HepG2 (cell line): Measurements from ENCODE around the gene RSPH9. TPM values are rescaled to one million over a fixed set of nuclear protein-coding genes. Genes with fewer than 3 reads are reported as not detected.

Experiments used
- ARNT2 ChIP-seq: sonication (generic); formaldehyde crosslinking; IDR thresholded peaks from 2 replicates; pipeline ENCODE4 v1.8.0; 2022; ENCODE audit warnings: mild to moderate bottlenecking, low read depth, missing genetic modification reagents, moderate library complexity
- ELF4 ChIP-seq: sonication (generic); formaldehyde crosslinking; IDR thresholded peaks from 2 replicates; pipeline ENCODE4 v1.5.0; 2020; ENCODE audit warnings: missing genetic modification reagents, mild to moderate bottlenecking, moderate library complexity, borderline replicate concordance
- ESRRA ChIP-seq: sonication (generic); formaldehyde crosslinking; IDR thresholded peaks from 2 replicates; pipeline ENCODE4 v1.5.1; 2020; ENCODE audit warnings: mild to moderate bottlenecking, low read depth, missing genetic modification reagents
- FLYWCH1 ChIP-seq: sonication (generic); formaldehyde crosslinking; IDR thresholded peaks from 2 replicates; pipeline ENCODE4 v1.8.1; 2023; ENCODE audit warnings: mild to moderate bottlenecking, missing genetic modification reagents
- GATA4 ChIP-seq: sonication (generic); IDR thresholded peaks from 2 replicates; pipeline ENCODE4 v1.6.1; 2016; ENCODE audit warnings: antibody characterized with exemption, low read depth, borderline replicate concordance
- HNF4G ChIP-seq, 2 experiments: sonication (generic) in 1 of 2; formaldehyde crosslinking in 1 of 2; IDR thresholded peaks; 2 replicates each; pipeline versions ENCODE4 v1.4.0 to v1.6.1; 2011 to 2020; ENCODE audit warnings: borderline replicate concordance in 2 of 2, low read depth in 2 of 2, mild to moderate bottlenecking in 2 of 2, low read length in 1 of 2, missing genetic modification reagents in 1 of 2, moderate library complexity in 1 of 2
- KDM1A ChIP-seq: IDR thresholded peaks from 2 replicates; pipeline ENCODE4 v1.6.1; 2016; ENCODE audit warnings: missing compliant biosample characterization
- KLF11 ChIP-seq: IDR thresholded peaks from 2 replicates; pipeline ENCODE4 v1.6.1; 2016; ENCODE audit warnings: missing compliant biosample characterization
- MATR3 ChIP-seq: sonication (generic); formaldehyde crosslinking; IDR thresholded peaks from 2 replicates; pipeline ENCODE4 v1.4.0; 2020; ENCODE audit warnings: missing genetic modification reagents
- RXRA ChIP-seq: sonication (generic); formaldehyde crosslinking; IDR thresholded peaks from 2 replicates; pipeline ENCODE4 v1.5.1; 2020; ENCODE audit warnings: missing genetic modification reagents
- SRSF9 ChIP-seq: fragments of 200-400 bp; formaldehyde crosslinking; IDR thresholded peaks from 2 replicates; pipeline ENCODE4 v1.6.1; 2018; ENCODE audit warnings: borderline replicate concordance, mild to moderate bottlenecking, low read depth, low read length; ENCODE audit not compliant: insufficient read depth, poor library complexity, severe bottlenecking
- ZBTB1 ChIP-seq: sonication (generic); formaldehyde crosslinking; IDR thresholded peaks from 2 replicates; pipeline ENCODE4 v1.4.0; 2020; ENCODE audit warnings: missing genetic modification reagents, borderline replicate concordance
- ZBTB42 ChIP-seq: sonication (generic); formaldehyde crosslinking; IDR thresholded peaks from 2 replicates; pipeline ENCODE4 v1.5.0; 2020; ENCODE audit warnings: mild to moderate bottlenecking, missing genetic modification reagents
- ZNF24 ChIP-seq: fragments of 450-650 bp; IDR thresholded peaks from 2 replicates; pipeline ENCODE4 v1.6.1; 2017; ENCODE audit warnings: antibody characterized with exemption, mild to moderate bottlenecking
- ZNF30 ChIP-seq: sonication (generic); formaldehyde crosslinking; IDR thresholded peaks from 2 replicates; pipeline ENCODE4 v1.5.0; 2020; ENCODE audit warnings: mild to moderate bottlenecking, missing genetic modification reagents
- ZNF343 ChIP-seq: sonication (generic); formaldehyde crosslinking; IDR thresholded peaks from 2 replicates; pipeline ENCODE4 v1.4.0; 2020; ENCODE audit warnings: mild to moderate bottlenecking, missing genetic modification reagents
- ZNF549 ChIP-seq: sonication (generic); formaldehyde crosslinking; IDR thresholded peaks from 2 replicates; pipeline ENCODE4 v1.5.0; 2020; ENCODE audit warnings: missing genetic modification reagents
- polyA plus RNA-seq, 8 experiments: library from polyadenylated mRNA; depleted of rRNA in 3 of 8; stranded (reverse) in 7 of 8; unstranded in 1 of 8; fragments of >200 nt; fragmentation: Illumina TruSeq in 4 of 8; extraction: Trizol in 4 of 8; gene quantifications; 2 replicates each; pipeline versions ENCODE4 v1.2.1 to v1.2.3, GENCODE V29; 2011 to 2016; ENCODE audit warnings: low read depth in 4 of 8, missing spikeins in 1 of 8, mixed read lengths in 1 of 8; ENCODE audit not compliant: insufficient read depth in 1 of 8
- total RNA-seq, 5 experiments: library from RNA; depleted of rRNA; stranded (reverse); fragments of >200 nt; fragmentation: Illumina TruSeq; extraction: Trizol; gene quantifications; 2 replicates each; pipeline ENCODE4 v1.2.3, GENCODE V29; 2016; ENCODE audit warnings: low read depth in 1 of 5
- TF ChIP-seq, protein P1 (sequence below): sonication (generic); formaldehyde crosslinking; IDR thresholded peaks from 2 replicates; pipeline ENCODE4 v1.4.0; 2020; ENCODE audit warnings: mild to moderate bottlenecking, missing genetic modification reagents
- TF ChIP-seq, protein P2 (sequence below): sonication (generic); formaldehyde crosslinking; IDR thresholded peaks from 2 replicates; pipeline ENCODE4 v1.4.0; 2020; ENCODE audit warnings: missing genetic modification reagents, borderline replicate concordance
- TF ChIP-seq, protein P3 (sequence below): sonication (generic); formaldehyde crosslinking; IDR thresholded peaks from 2 replicates; pipeline ENCODE4 v1.4.0; 2020; ENCODE audit warnings: mild to moderate bottlenecking, missing genetic modification reagents
- TF ChIP-seq, protein P4 (sequence below): sonication (generic); formaldehyde crosslinking; IDR thresholded peaks from 2 replicates; pipeline ENCODE4 v1.4.0; 2020; ENCODE audit warnings: mild to moderate bottlenecking, missing genetic modification reagents
- TF ChIP-seq, protein P5 (sequence below): sonication (generic); formaldehyde crosslinking; IDR thresholded peaks from 2 replicates; pipeline ENCODE4 v1.5.0; 2020; ENCODE audit warnings: missing genetic modification reagents

Gene RSPH9
- total and polyA plus RNA-seq, 2 of the 13 experiments (the other 11 are each of a cell fraction or from before 2014, with no cell fraction given) = 0.04 TPM; not detected in 1

DNA sequence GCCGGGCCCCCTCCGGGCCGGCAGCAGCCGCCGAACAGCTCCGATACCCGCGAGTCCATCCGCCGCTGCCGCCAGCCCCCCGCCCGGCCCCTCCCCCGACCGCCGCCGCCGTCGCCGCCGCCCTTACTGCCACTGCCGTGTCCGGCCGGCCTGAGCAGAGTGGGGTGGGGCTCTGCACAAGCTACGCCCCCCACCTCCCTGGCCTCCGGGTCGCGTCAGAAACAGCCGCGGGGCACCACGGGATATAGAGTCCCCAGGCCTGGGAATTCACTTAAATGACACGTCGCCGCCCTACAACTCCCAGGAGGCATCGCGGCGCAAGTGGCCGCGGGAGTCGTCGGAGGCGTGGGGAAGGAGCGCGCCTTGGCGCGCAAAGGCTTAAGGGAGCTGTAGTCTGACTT, 15.7 kb upstream of the RSPH9 start, which contains the start of gene GTPBP2 (continued):
- TF ChIP-seq, protein P1, sequence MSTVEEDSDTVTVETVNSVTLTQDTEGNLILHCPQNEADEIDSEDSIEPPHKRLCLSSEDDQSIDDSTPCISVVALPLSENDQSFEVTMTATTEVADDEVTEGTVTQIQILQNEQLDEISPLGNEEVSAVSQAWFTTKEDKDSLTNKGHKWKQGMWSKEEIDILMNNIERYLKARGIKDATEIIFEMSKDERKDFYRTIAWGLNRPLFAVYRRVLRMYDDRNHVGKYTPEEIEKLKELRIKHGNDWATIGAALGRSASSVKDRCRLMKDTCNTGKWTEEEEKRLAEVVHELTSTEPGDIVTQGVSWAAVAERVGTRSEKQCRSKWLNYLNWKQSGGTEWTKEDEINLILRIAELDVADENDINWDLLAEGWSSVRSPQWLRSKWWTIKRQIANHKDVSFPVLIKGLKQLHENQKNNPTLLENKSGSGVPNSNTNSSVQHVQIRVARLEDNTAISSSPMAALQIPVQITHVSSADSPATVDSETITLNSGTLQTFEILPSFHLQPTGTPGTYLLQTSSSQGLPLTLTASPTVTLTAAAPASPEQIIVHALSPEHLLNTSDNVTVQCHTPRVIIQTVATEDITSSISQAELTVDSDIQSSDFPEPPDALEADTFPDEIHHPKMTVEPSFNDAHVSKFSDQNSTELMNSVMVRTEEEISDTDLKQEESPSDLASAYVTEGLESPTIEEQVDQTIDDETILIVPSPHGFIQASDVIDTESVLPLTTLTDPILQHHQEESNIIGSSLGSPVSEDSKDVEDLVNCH (CRISPR knock-in tag) = no peak
- TF ChIP-seq RXRA (CRISPR knock-in tag) (no peak; the same call in 1 of the 2 replicates), FLYWCH1 (CRISPR knock-in tag) (no peak), ESRRA (CRISPR knock-in tag) (no peak), ZBTB1 (CRISPR knock-in tag) (no peak), KDM1A (CRISPR knock-in tag) (no peak), KLF11 (CRISPR knock-in tag) (no peak), MATR3 (CRISPR knock-in tag) (no peak), ZNF30 (CRISPR knock-in tag) (no peak), ZBTB42 (CRISPR knock-in tag) (no peak), ELF4 (no peak), ZNF343 (CRISPR knock-in tag) (no peak), GATA4 (no peak), HNF4G (IDR thresholded peaks at IDR 0.05; ENCODE audit: borderline replicate concordance, low read depth, low read length) (no peak), HNF4G (CRISPR knock-in tag; IDR thresholded peaks at IDR 0.05; ENCODE audit: borderline replicate concordance, low read depth) (no peak), ZNF549 (CRISPR knock-in tag) (no peak), ZNF24 (no peak), ARNT2 (CRISPR knock-in tag) (no peak), SRSF9 (no peak)
- TF ChIP-seq, protein P2, sequence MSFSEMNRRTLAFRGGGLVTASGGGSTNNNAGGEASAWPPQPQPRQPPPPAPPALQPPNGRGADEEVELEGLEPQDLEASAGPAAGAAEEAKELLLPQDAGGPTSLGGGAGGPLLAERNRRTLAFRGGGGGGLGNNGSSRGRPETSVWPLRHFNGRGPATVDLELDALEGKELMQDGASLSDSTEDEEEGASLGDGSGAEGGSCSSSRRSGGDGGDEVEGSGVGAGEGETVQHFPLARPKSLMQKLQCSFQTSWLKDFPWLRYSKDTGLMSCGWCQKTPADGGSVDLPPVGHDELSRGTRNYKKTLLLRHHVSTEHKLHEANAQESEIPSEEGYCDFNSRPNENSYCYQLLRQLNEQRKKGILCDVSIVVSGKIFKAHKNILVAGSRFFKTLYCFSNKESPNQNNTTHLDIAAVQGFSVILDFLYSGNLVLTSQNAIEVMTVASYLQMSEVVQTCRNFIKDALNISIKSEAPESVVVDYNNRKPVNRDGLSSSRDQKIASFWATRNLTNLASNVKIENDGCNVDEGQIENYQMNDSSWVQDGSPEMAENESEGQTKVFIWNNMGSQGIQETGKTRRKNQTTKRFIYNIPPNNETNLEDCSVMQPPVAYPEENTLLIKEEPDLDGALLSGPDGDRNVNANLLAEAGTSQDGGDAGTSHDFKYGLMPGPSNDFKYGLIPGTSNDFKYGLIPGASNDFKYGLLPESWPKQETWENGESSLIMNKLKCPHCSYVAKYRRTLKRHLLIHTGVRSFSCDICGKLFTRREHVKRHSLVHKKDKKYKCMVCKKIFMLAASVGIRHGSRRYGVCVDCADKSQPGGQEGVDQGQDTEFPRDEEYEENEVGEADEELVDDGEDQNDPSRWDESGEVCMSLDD (CRISPR knock-in tag) = no peak
- TF ChIP-seq, protein P3, sequence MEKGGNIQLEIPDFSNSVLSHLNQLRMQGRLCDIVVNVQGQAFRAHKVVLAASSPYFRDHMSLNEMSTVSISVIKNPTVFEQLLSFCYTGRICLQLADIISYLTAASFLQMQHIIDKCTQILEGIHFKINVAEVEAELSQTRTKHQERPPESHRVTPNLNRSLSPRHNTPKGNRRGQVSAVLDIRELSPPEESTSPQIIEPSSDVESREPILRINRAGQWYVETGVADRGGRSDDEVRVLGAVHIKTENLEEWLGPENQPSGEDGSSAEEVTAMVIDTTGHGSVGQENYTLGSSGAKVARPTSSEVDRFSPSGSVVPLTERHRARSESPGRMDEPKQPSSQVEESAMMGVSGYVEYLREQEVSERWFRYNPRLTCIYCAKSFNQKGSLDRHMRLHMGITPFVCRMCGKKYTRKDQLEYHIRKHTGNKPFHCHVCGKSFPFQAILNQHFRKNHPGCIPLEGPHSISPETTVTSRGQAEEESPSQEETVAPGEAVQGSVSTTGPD (CRISPR knock-in tag) = no peak
- TF ChIP-seq, protein P4, sequence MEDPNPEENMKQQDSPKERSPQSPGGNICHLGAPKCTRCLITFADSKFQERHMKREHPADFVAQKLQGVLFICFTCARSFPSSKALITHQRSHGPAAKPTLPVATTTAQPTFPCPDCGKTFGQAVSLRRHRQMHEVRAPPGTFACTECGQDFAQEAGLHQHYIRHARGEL (CRISPR knock-in tag) = no peak
- TF ChIP-seq, protein P5, sequence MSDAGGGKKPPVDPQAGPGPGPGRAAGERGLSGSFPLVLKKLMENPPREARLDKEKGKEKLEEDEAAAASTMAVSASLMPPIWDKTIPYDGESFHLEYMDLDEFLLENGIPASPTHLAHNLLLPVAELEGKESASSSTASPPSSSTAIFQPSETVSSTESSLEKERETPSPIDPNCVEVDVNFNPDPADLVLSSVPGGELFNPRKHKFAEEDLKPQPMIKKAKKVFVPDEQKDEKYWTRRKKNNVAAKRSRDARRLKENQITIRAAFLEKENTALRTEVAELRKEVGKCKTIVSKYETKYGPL (CRISPR knock-in tag) = no peak
